HG02759 (cell line): ENCODE results near the gene NOL8.

Experiments used
- ATAC-seq: cut with Tn5 transposase; IDR thresholded peaks from one replicate; pipeline ENCODE4 v1.9.1; 2021; ENCODE audit warnings: mild to moderate bottlenecking, moderate library complexity; ENCODE audit not compliant: unreplicated experiment

NOL8 gene

DNA sequence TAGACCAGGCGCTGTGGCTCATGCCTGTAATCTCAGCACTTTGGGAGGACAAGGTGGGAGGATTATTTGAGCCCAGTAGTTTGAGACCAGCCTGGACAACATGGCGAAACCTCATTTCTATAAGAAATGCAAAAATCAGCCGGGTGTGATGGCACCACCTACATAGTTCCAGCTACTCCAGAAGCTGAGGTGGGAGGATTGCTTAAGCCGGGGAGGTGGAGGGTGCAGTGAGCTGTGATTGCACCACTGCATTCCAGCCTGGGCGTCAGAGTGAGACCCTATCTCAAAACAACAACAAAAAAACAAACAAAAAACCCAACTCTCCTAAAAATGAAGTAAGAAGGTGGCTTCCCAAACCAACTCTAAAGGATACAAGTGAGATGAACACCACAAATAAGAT is 54.6 kb downstream of the NOL8 start:
- no peak for ATAC-seq

DNA sequence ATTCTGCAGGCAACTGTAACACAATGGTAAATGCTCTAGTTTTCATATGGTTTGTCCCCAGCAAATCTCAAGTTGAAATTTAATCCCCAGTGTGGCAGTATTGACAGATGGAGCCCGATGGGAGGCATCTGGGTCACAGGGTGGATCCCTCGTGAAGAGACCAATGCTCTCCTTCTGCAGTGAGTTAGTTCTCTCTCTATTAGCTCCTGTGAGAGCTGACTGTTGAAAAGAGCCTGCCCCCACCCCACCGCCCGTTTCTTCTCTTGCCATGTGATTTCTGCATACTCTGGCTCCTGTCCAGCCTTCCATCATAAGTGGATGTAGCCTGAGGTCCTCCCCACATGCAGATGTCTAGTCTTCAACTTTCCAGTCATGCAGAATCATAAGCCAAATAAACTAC is 58.7 kb downstream of the NOL8 start:
- no peak for ATAC-seq

DNA sequence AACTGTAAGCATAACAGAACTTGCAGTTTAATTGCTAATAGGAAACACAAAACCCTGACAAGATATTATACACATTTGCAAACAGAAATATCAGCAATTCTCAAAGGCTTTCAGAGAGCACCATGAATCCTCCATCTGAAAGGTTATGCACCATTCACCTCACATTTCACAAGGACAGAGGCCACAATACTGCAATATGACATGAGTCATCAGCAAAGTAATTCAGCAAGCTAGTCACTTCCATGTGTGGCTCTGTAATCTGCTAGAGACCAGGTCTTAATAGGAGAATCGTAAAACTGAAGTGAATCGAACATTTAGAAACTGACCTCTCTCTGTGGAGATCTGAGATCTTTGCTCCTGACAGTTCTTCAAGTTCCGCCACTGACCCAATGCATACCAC is 60.0 kb downstream of the NOL8 start:
- ATAC-seq, result no peak

DNA sequence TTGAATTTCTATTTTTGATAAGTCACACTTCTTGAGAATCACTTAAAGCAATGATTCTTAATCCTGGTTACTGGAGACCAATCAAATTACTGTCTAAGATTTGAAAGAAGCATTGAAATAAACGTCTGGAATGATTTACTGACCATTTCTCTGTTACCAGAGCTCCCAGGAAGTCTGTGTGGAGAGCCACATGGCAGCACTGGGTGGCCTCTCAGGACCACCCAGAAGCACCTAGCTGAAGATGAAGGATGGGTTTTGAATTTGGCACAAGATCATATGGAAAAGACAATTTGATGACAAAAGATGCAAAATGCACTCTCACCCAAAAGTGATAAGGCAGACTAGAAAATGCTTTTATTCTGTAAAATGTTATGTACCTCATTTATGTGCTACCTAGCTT is 62.0 kb downstream of the NOL8 start:
- ATAC-seq, result no peak

DNA sequence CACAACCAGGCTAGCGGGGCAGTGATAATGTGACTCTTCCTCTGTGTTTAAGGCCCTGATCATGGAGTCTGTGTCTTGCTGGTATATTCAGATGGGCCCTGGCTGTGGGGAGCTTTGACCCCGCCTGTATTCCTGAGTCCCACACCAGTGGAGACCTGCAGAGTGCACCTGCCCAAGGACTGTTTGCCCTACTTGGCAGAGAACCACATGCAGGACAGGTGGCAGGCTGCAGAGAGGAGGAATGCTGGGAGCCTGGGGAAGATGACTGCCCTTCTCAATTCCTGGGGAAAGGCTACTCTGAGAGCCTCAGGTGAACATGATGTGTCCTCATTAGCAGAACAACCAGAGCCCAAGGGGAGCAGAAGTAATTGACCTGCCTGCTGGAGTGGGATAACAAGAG is 67.8 kb downstream of the NOL8 start:
- ATAC-seq, result no peak

DNA sequence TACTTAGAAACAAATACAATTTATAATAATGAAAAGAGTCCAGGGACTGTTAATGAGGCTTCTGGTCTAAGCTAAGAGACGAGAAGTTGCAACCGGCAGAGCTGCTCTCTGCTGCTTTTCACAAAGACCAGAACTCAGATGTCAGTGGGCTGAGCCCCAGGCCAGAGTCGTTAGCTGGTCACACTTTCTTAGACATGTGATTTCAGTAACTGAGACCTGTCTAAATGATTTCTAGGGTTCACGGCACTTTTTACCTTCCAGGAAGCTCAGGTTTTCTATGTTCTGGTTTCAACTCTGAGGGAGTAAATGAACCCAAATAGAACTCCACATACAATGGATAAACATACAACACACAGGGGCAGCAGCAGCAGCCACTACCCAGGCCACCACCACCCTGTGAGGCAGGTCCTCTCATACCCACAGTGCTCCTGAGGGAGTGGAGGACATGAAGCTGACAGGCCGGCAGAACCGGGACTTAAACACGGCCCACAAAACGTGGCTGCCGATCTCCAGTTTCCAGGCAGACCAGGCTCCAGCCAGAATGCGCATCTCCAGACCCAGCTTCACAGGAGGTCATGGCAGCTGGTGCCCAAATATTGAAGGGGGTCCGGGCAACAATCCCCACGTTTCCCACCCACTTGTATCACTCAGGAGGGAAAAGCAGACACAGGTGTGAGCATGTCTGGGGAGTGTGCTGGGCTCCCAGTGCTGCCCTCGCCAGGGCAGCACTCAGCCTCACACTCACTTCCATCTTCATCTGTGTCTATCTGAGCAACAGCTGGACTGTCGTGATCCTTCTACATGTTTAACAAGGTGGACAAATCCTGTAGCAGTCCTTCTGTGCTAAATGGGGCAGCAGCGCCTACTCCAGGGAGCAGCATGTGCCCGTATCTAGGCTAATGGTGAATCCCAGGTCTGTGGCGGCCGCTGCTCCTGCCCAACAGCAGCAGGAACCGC is 70.5 kb downstream of the NOL8 start:
- ATAC-seq, result no peak

DNA sequence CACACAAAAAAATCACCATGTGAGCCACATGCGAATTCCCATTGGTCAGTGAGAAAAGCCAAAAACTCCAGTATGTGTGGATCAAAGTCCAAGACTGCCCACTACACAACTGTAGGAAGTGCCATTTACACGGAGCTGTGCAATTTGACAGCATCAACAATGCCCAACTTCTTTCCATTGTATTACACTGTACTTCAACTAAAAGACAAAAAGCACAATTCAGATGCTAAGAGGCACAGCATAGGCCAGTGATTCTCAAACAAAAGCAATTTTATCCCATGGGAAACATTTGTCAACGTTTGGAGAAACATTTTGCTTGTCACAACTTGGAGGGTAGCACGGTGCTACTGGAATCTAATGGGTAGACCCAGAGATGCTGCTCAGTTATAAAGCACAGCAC is 71.5 kb downstream of the NOL8 start:
- ATAC-seq, result no peak

DNA sequence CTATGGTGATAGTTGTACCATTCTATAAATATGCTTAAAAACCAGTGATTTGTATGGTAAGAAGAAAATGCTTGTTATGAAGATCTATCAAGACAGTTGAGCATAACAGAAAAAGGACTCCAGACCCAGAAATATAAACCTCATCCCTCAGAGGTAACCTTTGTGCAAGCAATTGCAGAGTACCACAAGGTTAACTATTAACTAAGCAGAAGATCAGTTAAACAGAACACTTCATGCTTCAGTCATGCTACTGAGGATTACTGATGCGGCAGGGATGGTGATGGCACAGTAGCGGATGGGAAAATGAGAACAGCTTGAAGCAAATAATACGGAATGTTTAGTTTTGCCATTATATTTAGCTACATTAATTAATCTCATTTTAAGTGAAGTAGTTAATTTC is 77.2 kb downstream of the NOL8 start:
- ATAC-seq, result no peak
